ENCODE data around the gene PJVK. TPM values are rescaled to one million over a fixed set of nuclear protein-coding genes. Genes with fewer than 3 reads are reported as not detected.

Gene PJVK
- polyA plus RNA-seq, 1 donor from 2014 or later: 5.5 TPM

DNA sequence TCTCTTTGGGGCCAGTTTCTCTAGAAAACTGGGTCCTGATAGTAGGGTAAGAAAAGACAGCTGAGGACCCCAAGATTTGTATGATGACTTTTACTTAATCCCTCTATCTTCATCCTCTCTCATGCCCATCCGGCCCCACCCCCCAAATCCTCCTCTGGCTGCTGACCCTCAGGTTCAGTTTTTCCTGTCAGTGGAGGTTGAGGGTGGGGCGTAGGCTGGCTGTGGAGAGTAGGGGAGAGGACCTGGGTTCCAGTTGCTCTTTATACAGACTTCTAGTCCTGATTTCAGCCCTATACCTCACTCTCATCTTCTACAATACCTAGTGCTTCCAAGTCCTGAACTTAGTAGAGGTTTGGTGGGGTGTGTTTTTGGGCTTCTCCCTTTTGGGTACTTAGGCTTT, 57.5 kb downstream of the PJVK start:
- H3F3A ChIP-seq (ENCODE audit: insufficient read depth, low read length, poor library complexity, severe bottlenecking): no peaks in the 10 kb centered on the region
- no peak overlapping the region for H2AFZ ChIP-seq (ENCODE audit: low read depth, low read length)
- H3K79me2 ChIP-seq (replicated peaks; ENCODE audit: insufficient read depth, low read length): no peaks in the 10 kb centered on the region
- no peak overlapping the region for H3K4me2 ChIP-seq (ENCODE audit: low read length)
- H3K9me3 ChIP-seq (ENCODE audit: low read length): no peaks in the 10 kb centered on the region
- TF ChIP-seq, protein P1, sequence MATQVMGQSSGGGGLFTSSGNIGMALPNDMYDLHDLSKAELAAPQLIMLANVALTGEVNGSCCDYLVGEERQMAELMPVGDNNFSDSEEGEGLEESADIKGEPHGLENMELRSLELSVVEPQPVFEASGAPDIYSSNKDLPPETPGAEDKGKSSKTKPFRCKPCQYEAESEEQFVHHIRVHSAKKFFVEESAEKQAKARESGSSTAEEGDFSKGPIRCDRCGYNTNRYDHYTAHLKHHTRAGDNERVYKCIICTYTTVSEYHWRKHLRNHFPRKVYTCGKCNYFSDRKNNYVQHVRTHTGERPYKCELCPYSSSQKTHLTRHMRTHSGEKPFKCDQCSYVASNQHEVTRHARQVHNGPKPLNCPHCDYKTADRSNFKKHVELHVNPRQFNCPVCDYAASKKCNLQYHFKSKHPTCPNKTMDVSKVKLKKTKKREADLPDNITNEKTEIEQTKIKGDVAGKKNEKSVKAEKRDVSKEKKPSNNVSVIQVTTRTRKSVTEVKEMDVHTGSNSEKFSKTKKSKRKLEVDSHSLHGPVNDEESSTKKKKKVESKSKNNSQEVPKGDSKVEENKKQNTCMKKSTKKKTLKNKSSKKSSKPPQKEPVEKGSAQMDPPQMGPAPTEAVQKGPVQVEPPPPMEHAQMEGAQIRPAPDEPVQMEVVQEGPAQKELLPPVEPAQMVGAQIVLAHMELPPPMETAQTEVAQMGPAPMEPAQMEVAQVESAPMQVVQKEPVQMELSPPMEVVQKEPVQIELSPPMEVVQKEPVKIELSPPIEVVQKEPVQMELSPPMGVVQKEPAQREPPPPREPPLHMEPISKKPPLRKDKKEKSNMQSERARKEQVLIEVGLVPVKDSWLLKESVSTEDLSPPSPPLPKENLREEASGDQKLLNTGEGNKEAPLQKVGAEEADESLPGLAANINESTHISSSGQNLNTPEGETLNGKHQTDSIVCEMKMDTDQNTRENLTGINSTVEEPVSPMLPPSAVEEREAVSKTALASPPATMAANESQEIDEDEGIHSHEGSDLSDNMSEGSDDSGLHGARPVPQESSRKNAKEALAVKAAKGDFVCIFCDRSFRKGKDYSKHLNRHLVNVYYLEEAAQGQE (IDR thresholded peaks at IDR 0.05; ENCODE audit: borderline replicate concordance): no peak
- TF ChIP-seq MXI1 (conservative IDR thresholded peaks at IDR 0.05; ENCODE audit: poor library complexity, severe bottlenecking): no peak
- TF ChIP-seq EP300 (conservative IDR thresholded peaks at IDR 0.05; ENCODE audit: poor library complexity, severe bottlenecking): no peak
- no peak for TF ChIP-seq EZH2 (IDR thresholded peaks at IDR 0.05; ENCODE audit: borderline replicate concordance, insufficient read depth, low read length, poor library complexity, severe bottlenecking)
- TF ChIP-seq POLR2AphosphoS5 (IDR thresholded peaks at IDR 0.05): no peak
- TF ChIP-seq SMC3 (conservative IDR thresholded peaks at IDR 0.05; ENCODE audit: poor library complexity): no peak
- TF ChIP-seq, protein P2, sequence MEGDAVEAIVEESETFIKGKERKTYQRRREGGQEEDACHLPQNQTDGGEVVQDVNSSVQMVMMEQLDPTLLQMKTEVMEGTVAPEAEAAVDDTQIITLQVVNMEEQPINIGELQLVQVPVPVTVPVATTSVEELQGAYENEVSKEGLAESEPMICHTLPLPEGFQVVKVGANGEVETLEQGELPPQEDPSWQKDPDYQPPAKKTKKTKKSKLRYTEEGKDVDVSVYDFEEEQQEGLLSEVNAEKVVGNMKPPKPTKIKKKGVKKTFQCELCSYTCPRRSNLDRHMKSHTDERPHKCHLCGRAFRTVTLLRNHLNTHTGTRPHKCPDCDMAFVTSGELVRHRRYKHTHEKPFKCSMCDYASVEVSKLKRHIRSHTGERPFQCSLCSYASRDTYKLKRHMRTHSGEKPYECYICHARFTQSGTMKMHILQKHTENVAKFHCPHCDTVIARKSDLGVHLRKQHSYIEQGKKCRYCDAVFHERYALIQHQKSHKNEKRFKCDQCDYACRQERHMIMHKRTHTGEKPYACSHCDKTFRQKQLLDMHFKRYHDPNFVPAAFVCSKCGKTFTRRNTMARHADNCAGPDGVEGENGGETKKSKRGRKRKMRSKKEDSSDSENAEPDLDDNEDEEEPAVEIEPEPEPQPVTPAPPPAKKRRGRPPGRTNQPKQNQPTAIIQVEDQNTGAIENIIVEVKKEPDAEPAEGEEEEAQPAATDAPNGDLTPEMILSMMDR (IDR thresholded peaks at IDR 0.05; ENCODE audit: poor library complexity, severe bottlenecking): no peak
- no peak for TF ChIP-seq TAF1 (IDR thresholded peaks at IDR 0.05; ENCODE audit: low read depth)
- no peak for TF ChIP-seq RAD21 (conservative IDR thresholded peaks at IDR 0.05)
- no peaks in the 10 kb centered on the region for H3K27me3 ChIP-seq (ENCODE audit: insufficient read depth, low read depth, low read length)
- H3K36me3 ChIP-seq (ENCODE audit: insufficient read depth, low read length): peaks cover 4% of the 10 kb centered on the region
- no peak overlapping the region for H3K4me3 ChIP-seq (ENCODE audit: low read length)
- no peak overlapping the region for H3K9ac ChIP-seq (ENCODE audit: low read length)
- no peaks in the 10 kb centered on the region for H3K9me2 ChIP-seq (ENCODE audit: insufficient read depth, low read length)
- no peak overlapping the region for H3K27ac ChIP-seq (ENCODE audit: low read length)
- H4K20me1 ChIP-seq (ENCODE audit: insufficient read depth): no peaks in the 10 kb centered on the region

DNA sequence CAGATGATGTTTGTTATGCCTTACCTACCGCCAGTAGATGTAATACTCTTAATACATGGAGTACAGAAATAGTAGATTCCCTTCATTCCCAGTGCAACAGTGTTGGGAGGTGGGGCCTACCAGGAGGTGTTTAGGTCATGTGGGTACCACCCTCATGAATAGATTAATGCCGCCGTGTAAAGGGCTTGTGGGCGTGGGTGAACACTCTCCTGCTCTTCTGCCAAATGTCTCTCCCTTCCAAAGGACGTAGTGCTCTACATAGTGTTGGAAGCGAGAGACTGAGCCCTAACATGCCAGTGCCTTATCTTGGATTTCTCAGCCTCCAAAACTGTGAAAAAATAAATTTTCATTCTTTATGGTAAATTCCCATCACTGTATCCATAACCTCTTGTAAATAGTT, 59.2 kb downstream of the PJVK start:
- H3K4me3 ChIP-seq (ENCODE audit: low read length): no peak overlapping the region
- no peaks in the 10 kb centered on the region for H4K20me1 ChIP-seq (ENCODE audit: insufficient read depth)
- no peak overlapping the region for H3K9ac ChIP-seq (ENCODE audit: low read length)
- H3K4me2 ChIP-seq (ENCODE audit: low read length): no peak overlapping the region
- H3F3A ChIP-seq (ENCODE audit: insufficient read depth, low read length, poor library complexity, severe bottlenecking): no peaks in the 10 kb centered on the region
- H3K79me2 ChIP-seq (replicated peaks; ENCODE audit: insufficient read depth, low read length): no peaks in the 10 kb centered on the region
- TF ChIP-seq TAF1 (IDR thresholded peaks at IDR 0.05; ENCODE audit: low read depth) (no peak), MXI1 (conservative IDR thresholded peaks at IDR 0.05; ENCODE audit: poor library complexity, severe bottlenecking) (no peak), POLR2AphosphoS5 (IDR thresholded peaks at IDR 0.05) (no peak), EP300 (conservative IDR thresholded peaks at IDR 0.05; ENCODE audit: poor library complexity, severe bottlenecking) (no peak), SMC3 (conservative IDR thresholded peaks at IDR 0.05; ENCODE audit: poor library complexity) (no peak), EZH2 (IDR thresholded peaks at IDR 0.05; ENCODE audit: borderline replicate concordance, insufficient read depth, low read length, poor library complexity, severe bottlenecking) (no peak), RAD21 (conservative IDR thresholded peaks at IDR 0.05) (no peak)
- TF ChIP-seq, protein P1 (IDR thresholded peaks at IDR 0.05; ENCODE audit: borderline replicate concordance): no peak
- TF ChIP-seq, protein P2 (IDR thresholded peaks at IDR 0.05; ENCODE audit: poor library complexity, severe bottlenecking): no peak
- no peaks in the 10 kb centered on the region for H3K9me2 ChIP-seq (ENCODE audit: insufficient read depth, low read length)
- H3K9me3 ChIP-seq (ENCODE audit: low read length): no peaks in the 10 kb centered on the region
- peaks cover 4% of the 10 kb centered on the region for H3K36me3 ChIP-seq (ENCODE audit: insufficient read depth, low read length)
- H2AFZ ChIP-seq (ENCODE audit: low read depth, low read length): no peak overlapping the region
- no peak overlapping the region for H3K27ac ChIP-seq (ENCODE audit: low read length)
- no peaks in the 10 kb centered on the region for H3K27me3 ChIP-seq (ENCODE audit: insufficient read depth, low read depth, low read length)

Measured in neural cell (in vitro differentiated cells).